ENCODE data around the gene LZIC.

LZIC gene

GRCh38 chr1:9942939-9943788 lies at the start of gene LZIC, which contains the start of gene NMNAT1:
Gene LZIC, minus strand, starts transcription at chr1:9943391. Its CDS starts 6,772 bp downstream, at chr1:9936619.
Gene NMNAT1, plus strand, starts transcription at chr1:9943475. Its CDS starts 28,599 bp downstream, at chr1:9972074.
- Histone ChIP-seq H2AFZ (ENCODE audit: low read length) (peak within 1 kb of the TSS; percentile 67), H3K36me3 (ENCODE audit: insufficient read depth, low read length) (peaks cover 4% of the 10 kb centered on the region; the same call in 1 of the 2 replicates), H3K27me3 (ENCODE audit: insufficient read depth, low read length) (no peaks in the 10 kb centered on the region), H3K27ac (ENCODE audit: low read depth, low read length, poor library complexity, severe bottlenecking) (peak within 1 kb of the TSS; percentile 59), H3K9ac (ENCODE audit: low read length) (peak within 1 kb of the TSS; percentile 99), H3F3A (ENCODE audit: insufficient read depth, low read length) (no peaks in the 10 kb centered on the region), H4K20me1 (ENCODE audit: insufficient read depth, low read length) (no peaks in the 10 kb centered on the region), H3K4me1 (ENCODE audit: insufficient read depth, low read length, severe bottlenecking) (peaks cover 20% of the 10 kb centered on the region), H3K79me2 (ENCODE audit: insufficient read depth, low read length) (peaks cover 4% of the 10 kb centered on the region; the same call in 1 of the 2 replicates), H3K4me3 (ENCODE audit: low read depth, low read length, poor library complexity, severe bottlenecking) (peak within 1 kb of the TSS; percentile 96), H3K9me3 (ENCODE audit: low read length) (no peaks in the 10 kb centered on the region), H3K4me2 (ENCODE audit: low read length) (peak within 1 kb of the TSS; percentile 75), H3K9me2 (ENCODE audit: low read depth, low read length) (no peaks in the 10 kb centered on the region)
- TF ChIP-seq EZH2 (IDR thresholded peaks at IDR 0.05; ENCODE audit: borderline replicate concordance, low read length) = no peak
- TF ChIP-seq CTCF (IDR thresholded peaks at IDR 0.05; ENCODE audit: low read length) = no peak

- Histone ChIP-seq H3K79me2 (ENCODE audit: insufficient read depth, low read length) (no peaks in the 10 kb centered on the region), H3K27me3 (ENCODE audit: insufficient read depth, low read length) (no peaks in the 10 kb centered on the region), H3K4me3 (ENCODE audit: low read depth, low read length, poor library complexity, severe bottlenecking) (no peak overlapping the region), H3K36me3 (ENCODE audit: insufficient read depth, low read length) (no peaks in the 10 kb centered on the region), H3K4me1 (ENCODE audit: insufficient read depth, low read length, severe bottlenecking) (no peaks in the 10 kb centered on the region), H3K9ac (ENCODE audit: low read length) (no peak overlapping the region), H3K9me2 (ENCODE audit: low read depth, low read length) (no peaks in the 10 kb centered on the region), H4K20me1 (ENCODE audit: insufficient read depth, low read length) (no peaks in the 10 kb centered on the region), H3K4me2 (ENCODE audit: low read length) (no peak overlapping the region), H2AFZ (ENCODE audit: low read length) (no peak overlapping the region), H3K9me3 (ENCODE audit: low read length) (no peaks in the 10 kb centered on the region), H3K27ac (ENCODE audit: low read depth, low read length, poor library complexity, severe bottlenecking) (no peak overlapping the region), H3F3A (ENCODE audit: insufficient read depth, low read length) (no peaks in the 10 kb centered on the region)
- no peak for TF ChIP-seq EZH2 (IDR thresholded peaks at IDR 0.05; ENCODE audit: borderline replicate concordance, low read length)
- TF ChIP-seq CTCF (IDR thresholded peaks at IDR 0.05; ENCODE audit: low read length) = no peak
These were observed 49.7 kb upstream of the LZIC start for GRCh38 chr1:9992910-9993309.

GRCh38 chr1:9990944-9991343 lies 47.8 kb upstream of the LZIC start:
- Histone ChIP-seq H2AFZ (ENCODE audit: low read length) (no peak overlapping the region), H3K9me3 (ENCODE audit: low read length) (no peaks in the 10 kb centered on the region), H3K4me2 (ENCODE audit: low read length) (no peak overlapping the region), H3K9me2 (ENCODE audit: low read depth, low read length) (no peaks in the 10 kb centered on the region), H3K9ac (ENCODE audit: low read length) (no peak overlapping the region), H3K79me2 (ENCODE audit: insufficient read depth, low read length) (no peaks in the 10 kb centered on the region), H3F3A (ENCODE audit: insufficient read depth, low read length) (no peaks in the 10 kb centered on the region), H3K4me3 (ENCODE audit: low read depth, low read length, poor library complexity, severe bottlenecking) (no peak overlapping the region), H3K27me3 (ENCODE audit: insufficient read depth, low read length) (no peaks in the 10 kb centered on the region), H3K36me3 (ENCODE audit: insufficient read depth, low read length) (no peaks in the 10 kb centered on the region), H3K4me1 (ENCODE audit: insufficient read depth, low read length, severe bottlenecking) (no peaks in the 10 kb centered on the region), H4K20me1 (ENCODE audit: insufficient read depth, low read length) (no peaks in the 10 kb centered on the region), H3K27ac (ENCODE audit: low read depth, low read length, poor library complexity, severe bottlenecking) (no peak overlapping the region)
- no peak for TF ChIP-seq CTCF (IDR thresholded peaks at IDR 0.05; ENCODE audit: low read length)
- no peak for TF ChIP-seq EZH2 (IDR thresholded peaks at IDR 0.05; ENCODE audit: borderline replicate concordance, low read length)

Data from OCI-LY1 (cell line).